Adrenal gland (tissue), 12 donors: ENCODE data around the gene AP4E1. TPM values are rescaled to one million over a fixed set of nuclear protein-coding genes. Genes with fewer than 3 reads are reported as not detected.

Experiments
- DNase-seq, 7 donors: peaks; one replicate each; pipeline ENCODE4 v3.0.0-alpha.2; 2019 to 2020
- H3K27ac ChIP-seq, 5 donors: fragments of 200-600 bp; sonication (generic) in 4 of 5; 1 replicate in 3 of 5; 2 replicates in 2 of 5; pipeline versions ENCODE4 v1.5.1 to v1.8.0; 2016 to 2020; ENCODE audit warnings: mild to moderate bottlenecking in 1 of 5
- H3K27me3 ChIP-seq: fragments of 200-600 bp; 2 replicates; pipeline ENCODE4 v1.8.0; 2021
- H3K36me3 ChIP-seq, 2 donors: fragments of 200-600 bp; replicated peaks in 1 of 2; 1 replicate in 1 of 2; 2 replicates in 1 of 2; pipeline versions ENCODE4 v1.5.1 to v1.8.0; 2018 to 2022
- H3K4me1 ChIP-seq, 2 donors: fragments of 200-600 bp; replicated peaks in 1 of 2; 1 replicate in 1 of 2; 2 replicates in 1 of 2; pipeline versions ENCODE4 v1.5.1 to v1.8.0; 2018 to 2021
- H3K4me3 ChIP-seq, 4 donors: fragments of 200-600 bp; sonication (generic) in 3 of 4; one replicate each; pipeline ENCODE4 v1.5.1; 2016 to 2018
- H3K9me3 ChIP-seq, 3 donors: fragments of 200-600 bp; sonication (generic) in 1 of 3; replicated peaks in 1 of 3; 1 replicate in 2 of 3; 2 replicates in 1 of 3; pipeline versions ENCODE4 v1.5.1 to v1.8.0; 2016 to 2021
- CTCF ChIP-seq, 6 experiments: fragments of 450-650 bp in 4 of 6; fragments of 200-600 bp in 2 of 6; sonication (generic) in 1 of 6; IDR thresholded peaks; 1 replicate in 5 of 6; 2 replicates in 1 of 6; pipeline versions ENCODE4 v1.5.1 to v1.8.0; 2016 to 2021; ENCODE audit warnings: antibody characterized with exemption in 6 of 6, mild to moderate bottlenecking in 2 of 6, moderate library complexity in 1 of 6
- POLR2A ChIP-seq, 2 donors: fragments of 450-650 bp; IDR thresholded peaks; one replicate each; pipeline ENCODE4 v1.6.1; 2017; ENCODE audit warnings: antibody characterized with exemption in 2 of 2, mild to moderate bottlenecking in 2 of 2, moderate library complexity in 1 of 2
- WGBS, 4 donors: extraction: QIAGEN DNeasy Blood & Tissue Kit in 2 of 4; methylation state at CpG; one replicate each; pipeline versions ENCODE4 v1.1.5 to v1.1.7; 2013 to 2017; 5-methylcytosine and 5-hydroxymethylcytosine counted together
- intact Hi-C, 2 donors: fragments of 100-400 bp; cut with DNase I; formaldehyde crosslinking; loops; one replicate each; pipeline versions ENCODE4 v1.14.1 to v1.15.0; 2022 to 2023
- polyA plus RNA-seq, 3 donors: library from polyadenylated mRNA; stranded (reverse); fragments of 200-250 nt in 2 of 3; fragments of 350-450 nt in 1 of 3; fragmentation: Illumina TruSeq in 1 of 3; extraction: RNeasy Lipid Tissue Mini Kit (QIAGEN cat#74804) in 1 of 3; gene quantifications; one replicate each; pipeline ENCODE4 v1.2.3, GENCODE V29; 2013 to 2014
- total RNA-seq, 9 donors: library from RNA; depleted of rRNA in 4 of 9; stranded (reverse); fragments of >200 nt in 4 of 9; fragments of 120-200 nt in 1 of 9; fragmentation: NEBNext Ultra II Directional in 1 of 9; extraction: Animal tissue kit (Norgen Biotek cat#: 25700) in 1 of 9; gene quantifications; one replicate each; pipeline versions ENCODE4 v1.1.0 to v1.2.4, GENCODE V29; 2013 to 2023
- donor health status: healthy with polysubstance abuse.
- donor health status: Bipolar disorder and iron deficiency.
- donor health status: DM: yes; HTN: yes; CAD: no.
- donor health status: DM: no; HTN: no; CAD: no.
- donor health status: DM: no; HTN: no; CAD: no.
- donor health status: DM: yes; HTN: yes; CAD: no.

The AP4E1 gene
- total and polyA plus RNA-seq, 12 donors, result 2.0 to 23.0 (median 9.5) TPM

DNA sequence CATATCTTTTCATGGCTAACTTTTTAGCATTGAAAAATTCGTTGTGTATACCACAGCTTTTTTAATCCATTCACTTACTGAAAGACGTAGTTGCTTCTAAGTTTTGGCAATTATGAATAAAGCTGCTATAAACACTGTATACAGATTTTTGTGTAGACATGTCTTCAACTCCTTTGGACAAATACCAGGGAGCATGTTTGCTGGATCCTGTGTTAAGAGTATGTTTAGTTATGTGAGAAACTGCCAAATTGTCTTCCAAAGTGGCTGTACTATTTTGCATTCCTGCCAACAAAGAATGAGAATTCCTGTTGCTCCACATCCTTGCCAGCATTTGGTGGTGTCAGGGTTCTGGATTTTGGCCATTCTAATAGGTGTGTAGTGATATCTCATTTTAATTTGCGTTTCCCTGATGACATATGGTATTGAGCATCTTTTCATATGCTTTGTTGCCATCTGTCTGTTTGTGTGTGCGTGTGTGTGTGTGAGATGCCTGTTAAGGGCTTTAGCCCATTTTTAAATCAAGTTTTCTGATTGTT is 98.7 kb downstream of the AP4E1 start:
- 84 to 98% (median 97%) methylated on average over 4 of the region's 4 CpGs for WGBS, 4 donors
- Histone ChIP-seq H3K36me3 (no peaks in the 10 kb centered on the region), H3K27me3 (no peaks in the 10 kb centered on the region), H3K4me3 (no peak overlapping the region), H3K27ac (no peak overlapping the region), H3K9me3 (no peaks in the 10 kb centered on the region), H3K4me1 (no peaks in the 10 kb centered on the region)
- TF ChIP-seq POLR2A (IDR thresholded peaks at IDR 0.05) (no peak), CTCF (IDR thresholded peaks at IDR 0.05) (no peak)
- DNase-seq, result no peak
- intact Hi-C loops, result no loop called here

GRCh38 chr15:51011212-51011611 is 102.7 kb downstream of the AP4E1 start:
- intact Hi-C loops, result no loop called here
- whole genome bisulfite sequencing, 4 donors, result 50 to 75% (median 68%) methylated on average over 1 of the region's 1 CpG
- H3K27me3 ChIP-seq, result no peaks in the 10 kb centered on the region
- TF ChIP-seq POLR2A (IDR thresholded peaks at IDR 0.05), result no peak
- no peak for TF ChIP-seq CTCF (IDR thresholded peaks at IDR 0.05)
- H3K4me1 ChIP-seq, result no peaks in the 10 kb centered on the region
- no peak overlapping the region for H3K4me3 ChIP-seq
- no peak for DNase-seq
- H3K27ac ChIP-seq, result no peak overlapping the region
- no peaks in the 10 kb centered on the region for H3K9me3 ChIP-seq
- no peaks in the 10 kb centered on the region for H3K36me3 ChIP-seq

GRCh38 chr15:51016615-51017014 is 108.1 kb downstream of the AP4E1 start:
- H3K36me3 ChIP-seq, result no peaks in the 10 kb centered on the region
- no peak for DNase-seq
- intact Hi-C loops, result no loop called here
- no peaks in the 10 kb centered on the region for H3K9me3 ChIP-seq
- H3K27ac ChIP-seq, result no peak overlapping the region
- H3K4me1 ChIP-seq, result no peaks in the 10 kb centered on the region
- TF ChIP-seq POLR2A (IDR thresholded peaks at IDR 0.05), result no peak
- no peak for TF ChIP-seq CTCF (IDR thresholded peaks at IDR 0.05)
- no peaks in the 10 kb centered on the region for H3K27me3 ChIP-seq
- H3K4me3 ChIP-seq, result no peak overlapping the region
- WGBS, 4 donors, result 70 to 77% (median 70%) methylated on average over 1 of the region's 1 CpG

GRCh38 chr15:51022206-51022605 is 113.7 kb downstream of the AP4E1 start:
- TF ChIP-seq POLR2A (IDR thresholded peaks at IDR 0.05), result no peak
- TF ChIP-seq CTCF (IDR thresholded peaks at IDR 0.05), result no peak

More at GRCh38 chr15:51022206-51022605, 113.7 kb downstream of the AP4E1 start:
- intact Hi-C loops, result no loop called here
- DNase-seq, result no peak
- Histone ChIP-seq H3K9me3 (no peaks in the 10 kb centered on the region), H3K36me3 (no peaks in the 10 kb centered on the region), H3K27ac (no peak overlapping the region), H3K27me3 (no peaks in the 10 kb centered on the region), H3K4me1 (no peaks in the 10 kb centered on the region), H3K4me3 (no peak overlapping the region)
